CD4-positive, alpha-beta T cell (primary cell): ENCODE results near the gene INPP5A. TPM values are rescaled to one million over a fixed set of nuclear protein-coding genes. Genes with fewer than 3 reads are reported as not detected.

Experiments
- ATAC-seq: fragments of 200-7000 bp; cut with Tn5 transposase; one replicate; pipeline ENCODE4 v1.10.0; 2022; ENCODE audit warnings: mild to moderate bottlenecking; ENCODE audit not compliant: poor library complexity
- CTCF ChIA-PET: fragments of 350-600 bp; sonication (Branson Sonifier 250); formaldehyde crosslinking; loops from one replicate; lab custom pipeline; 2021; ENCODE audit warnings: antibody characterized with exemption, inconsistent platforms; lab: Charles Lee
- POLR2A ChIA-PET: fragments of 350-600 bp; sonication (Branson Sonifier 250); formaldehyde crosslinking; loops from one replicate; lab custom pipeline; 2021; ENCODE audit warnings: antibody characterized with exemption, inconsistent platforms; lab: Charles Lee
- DNase-seq, 14 experiments: peaks; one replicate each; pipeline ENCODE4 v3.0.0-alpha.2; 2013 to 2020; ENCODE audit warnings: mixed read lengths in 2 of 14
- H3K27ac ChIP-seq, 2 donors: one replicate each; pipeline versions ENCODE4 v1.5.1 to v1.7.0; 2013; ENCODE audit warnings: low read length in 2 of 2, low read depth in 1 of 2, mild to moderate bottlenecking in 1 of 2
- H3K27me3 ChIP-seq, 2 experiments: 1 replicate in 1 of 2; 2 replicates in 1 of 2; pipeline versions ENCODE4 v1.6.1 to v1.7.0; 2013; ENCODE audit warnings: low read length in 2 of 2, control low read depth in 1 of 2, mild to moderate bottlenecking in 1 of 2, moderate library complexity in 1 of 2; ENCODE audit not compliant: insufficient read depth in 2 of 2, control insufficient read depth in 1 of 2
- H3K36me3 ChIP-seq: one replicate; pipeline ENCODE4 v1.6.1; 2013; ENCODE audit warnings: low read length, control low read depth; ENCODE audit not compliant: insufficient read depth
- H3K4me1 ChIP-seq: one replicate; pipeline ENCODE4 v1.6.1; 2013; ENCODE audit warnings: low read length, control low read depth; ENCODE audit not compliant: insufficient read depth
- H3K4me3 ChIP-seq: one replicate; pipeline ENCODE4 v1.5.1; 2013; ENCODE audit warnings: mild to moderate bottlenecking, low read length, moderate library complexity
- H3K9me3 ChIP-seq, 2 experiments: 1 replicate in 1 of 2; 2 replicates in 1 of 2; pipeline versions ENCODE4 v1.6.1 to v1.7.0; 2013; ENCODE audit warnings: low read length in 2 of 2, mild to moderate bottlenecking in 2 of 2, control low read depth in 1 of 2, moderate library complexity in 1 of 2; ENCODE audit not compliant: control insufficient read depth in 1 of 2, insufficient read depth in 1 of 2
- H3K27ac Mint-ChIP-seq: one replicate; pipeline ENCODE4 v1.8.0; 2020; ENCODE audit warnings: mixed read lengths
- H3K27me3 Mint-ChIP-seq: one replicate; pipeline ENCODE4 v1.8.0; 2021; ENCODE audit warnings: mixed read lengths
- H3K36me3 Mint-ChIP-seq: one replicate; pipeline ENCODE4 v1.8.0; 2021; ENCODE audit warnings: low read depth, mixed read lengths
- H3K4me1 Mint-ChIP-seq: one replicate; pipeline ENCODE4 v1.8.0; 2021; ENCODE audit warnings: low read depth, mixed read lengths
- H3K4me3 Mint-ChIP-seq: one replicate; pipeline ENCODE4 v1.8.0; 2020; ENCODE audit warnings: mild to moderate bottlenecking, mixed read lengths
- H3K9me3 Mint-ChIP-seq: one replicate; pipeline ENCODE4 v1.8.0; 2020; ENCODE audit warnings: mixed read lengths
- CTCF ChIP-seq: fragments of 200-600 bp; IDR thresholded peaks from one replicate; pipeline ENCODE4 v1.8.0; 2022; ENCODE audit warnings: antibody characterized with exemption, mild to moderate bottlenecking
- intact Hi-C, 2 experiments: fragments of 100-400 bp; cut with DNase I in 1 of 2; cut with micrococcal nuclease in 1 of 2; formaldehyde crosslinking; loops; one replicate each; pipeline versions ENCODE4 v1.15.1 to v1.9.0; 2023 to 2025; cut with DNase I, micrococcal nuclease
- total RNA-seq, 174 experiments: library from RNA in 2 of 174; stranded (reverse) in 2 of 174; gene quantifications; one replicate each; pipeline ENCODE4 v1.2.3 and lab custom pipeline; 2021 to 2026

Gene INPP5A
- total RNA-seq, 2 experiments from 2014 or later: 22.0 to 24.8 TPM

- ATAC-seq (no peak), DNase-seq (no peak)
- Mint-ChIP-seq H3K9me3 (no peaks in the 10 kb centered on the region), H3K4me3 (no peak overlapping the region), H3K27ac (no peak overlapping the region), H3K27me3 (no peaks in the 10 kb centered on the region), H3K36me3 (peaks cover 10% of the 10 kb centered on the region), H3K4me1 (no peaks in the 10 kb centered on the region)
- TF ChIP-seq CTCF: no peak
- intact Hi-C loops: no loop called here
- Histone ChIP-seq H3K27me3 (no peaks in the 10 kb centered on the region), H3K27ac (no peak overlapping the region), H3K4me1 (no peaks in the 10 kb centered on the region), H3K4me3 (no peak overlapping the region), H3K36me3 (peaks cover 6% of the 10 kb centered on the region), H3K9me3 (no peaks in the 10 kb centered on the region)
- POLR2A ChIA-PET: no interaction called here
- CTCF ChIA-PET: no interaction called here
Observed at GRCh38 chr10:132739225-132739613, 201.6 kb downstream of the INPP5A start.

- CTCF ChIA-PET: no interaction called here
- Histone ChIP-seq H3K4me3 (no peak overlapping the region), H3K27me3 (no peaks in the 10 kb centered on the region), H3K9me3 (no peaks in the 10 kb centered on the region), H3K4me1 (no peaks in the 10 kb centered on the region), H3K36me3 (peaks cover 6% of the 10 kb centered on the region), H3K27ac (no peak overlapping the region)
- Mint-ChIP-seq H3K27ac (no peak overlapping the region), H3K4me3 (no peak overlapping the region), H3K4me1 (no peaks in the 10 kb centered on the region), H3K9me3 (no peaks in the 10 kb centered on the region), H3K36me3 (peaks cover 7% of the 10 kb centered on the region), H3K27me3 (no peaks in the 10 kb centered on the region)
- POLR2A ChIA-PET: no interaction called here
- ATAC-seq (no peak), DNase-seq (no peak)
- TF ChIP-seq CTCF: no peak
- intact Hi-C loops: no loop called here
Observed at GRCh38 chr10:132740588-132740987, 203.0 kb downstream of the INPP5A start.

- intact Hi-C loops: no loop called here
- POLR2A ChIA-PET: no interaction called here
- Mint-ChIP-seq H3K27me3 (no peaks in the 10 kb centered on the region), H3K27ac (no peak overlapping the region), H3K9me3 (no peaks in the 10 kb centered on the region), H3K4me1 (no peaks in the 10 kb centered on the region), H3K4me3 (no peak overlapping the region), H3K36me3 (peaks cover 6% of the 10 kb centered on the region)
- CTCF ChIA-PET: no interaction called here
- ATAC-seq (no peak), DNase-seq (no peak)
- H3K36me3 ChIP-seq: no peaks in the 10 kb centered on the region
- no peak for TF ChIP-seq CTCF
- H3K27me3 ChIP-seq: no peaks in the 10 kb centered on the region
- H3K4me1 ChIP-seq: no peaks in the 10 kb centered on the region
- no peak overlapping the region for H3K4me3 ChIP-seq
- no peaks in the 10 kb centered on the region for H3K9me3 ChIP-seq
- no peak overlapping the region for H3K27ac ChIP-seq
Observed at GRCh38 chr10:132742167-132742836, 204.7 kb downstream of the INPP5A start.
